Spinal cord (tissue), 10 donors: Measurements from ENCODE around the gene EPB42. TPM values are rescaled to one million over a fixed set of nuclear protein-coding genes. Genes with fewer than 3 reads are reported as not detected.
"Not testable (repeated sequence)": the region's sequence is repeated elsewhere in the genome, so short reads cannot be mapped to it uniquely, and the experiment has no call there.

Source experiments
- DNase-seq, 6 donors: peaks; one replicate each; pipeline versions ENCODE4 v3.0.0 to v3.0.0-alpha.2; 2013 to 2015; ENCODE audit warnings: low spot score in 6 of 6, low read depth in 4 of 6
- H3K27ac ChIP-seq: one replicate; pipeline ENCODE4 v1.5.1; 2013; ENCODE audit warnings: low read depth, low read length, control low read depth
- H3K27me3 ChIP-seq: one replicate; pipeline ENCODE4 v1.6.1; 2013; ENCODE audit warnings: low read length; ENCODE audit not compliant: control insufficient read depth, insufficient read depth
- H3K36me3 ChIP-seq: one replicate; pipeline ENCODE4 v1.6.1; 2013; ENCODE audit warnings: low read length; ENCODE audit not compliant: control insufficient read depth, insufficient read depth
- H3K4me1 ChIP-seq: one replicate; pipeline ENCODE4 v1.6.1; 2013; ENCODE audit warnings: low read length; ENCODE audit not compliant: control insufficient read depth, insufficient read depth
- H3K4me3 ChIP-seq: one replicate; pipeline ENCODE4 v1.5.1; 2013; ENCODE audit warnings: low read depth, low read length, control low read depth
- H3K9me3 ChIP-seq: one replicate; pipeline ENCODE4 v1.6.1; 2013; ENCODE audit warnings: low read length; ENCODE audit not compliant: control insufficient read depth, insufficient read depth
- WGBS: methylation state at CpG from one replicate; pipeline ENCODE4 v1.1.5; 2013; ENCODE audit warnings: missing lambda C conversion rate; ENCODE audit not compliant: insufficient coverage; 5-methylcytosine and 5-hydroxymethylcytosine counted together
- polyA plus RNA-seq, 2 donors: library from polyadenylated mRNA; unstranded; fragments of 120-200 nt; gene quantifications; one replicate each; pipeline ENCODE4 v1.2.1, GENCODE V29; 2013; ENCODE audit not compliant: insufficient read length in 2 of 2
- total RNA-seq, 2 donors: library from RNA; depleted of rRNA in 1 of 2; stranded (reverse); fragments of 120-200 nt in 1 of 2; fragments of >200 nt in 1 of 2; gene quantifications; one replicate each; pipeline versions ENCODE4 v1.2.3 to v1.2.4, GENCODE V29; 2013 to 2014
- donor health status: healthy.

The EPB42 gene
- total and polyA plus RNA-seq, 4 donors, result 1.2 to 9.5 (median 3.4) TPM

DNA sequence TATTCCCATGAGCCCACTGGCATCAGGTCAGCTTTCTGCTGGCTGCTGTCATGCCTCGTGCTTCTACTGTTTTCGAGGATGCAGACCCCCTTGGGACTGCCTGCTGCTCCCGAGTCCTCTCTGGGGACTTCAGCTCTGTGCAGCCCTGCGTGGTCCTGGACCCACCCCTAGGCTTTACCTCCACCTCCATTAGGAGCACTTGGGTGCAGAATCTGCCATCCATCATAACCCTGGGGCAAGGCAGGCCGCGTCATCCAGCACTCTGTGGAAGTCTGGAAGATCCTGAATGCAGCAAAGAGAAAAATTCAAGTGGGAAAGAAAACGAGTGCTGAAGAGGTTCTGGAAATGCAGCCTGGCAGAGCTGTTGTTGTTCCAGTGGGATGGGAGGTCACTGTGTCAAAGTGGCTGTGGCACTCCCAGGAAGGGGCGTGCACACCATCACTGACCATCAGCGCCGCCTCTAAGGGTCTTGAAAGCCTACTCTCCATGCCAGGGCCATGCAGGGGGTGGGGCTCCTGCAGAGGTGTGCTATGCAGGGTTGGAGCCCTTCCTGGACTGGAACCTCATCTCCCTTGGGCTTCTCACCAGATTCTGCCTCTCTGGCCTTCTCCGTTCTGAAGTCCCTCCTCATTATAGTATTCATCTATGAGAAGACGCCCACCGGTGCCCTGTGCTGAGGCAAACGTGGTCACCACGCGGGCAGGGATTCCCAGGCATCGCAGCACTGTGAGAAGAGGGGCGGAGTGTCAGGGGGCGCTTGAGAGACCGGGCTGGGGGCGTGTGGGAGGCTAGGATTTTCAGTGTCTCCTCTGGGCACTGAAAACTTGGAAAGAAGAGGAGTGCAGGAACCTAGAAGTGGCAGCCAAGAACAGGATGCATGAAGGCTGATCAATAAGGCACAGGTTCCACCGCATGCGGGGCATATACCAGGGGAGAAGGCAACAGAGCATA, 12.5 kb downstream of the EPB42 start:
- Histone ChIP-seq H3K27me3 (no peaks in the 10 kb centered on the region), H3K36me3 (no peaks in the 10 kb centered on the region), H3K4me3 (no peak overlapping the region), H3K9me3 (no peaks in the 10 kb centered on the region), H3K27ac (no peak overlapping the region), H3K4me1 (no peaks in the 10 kb centered on the region)
- DNase-seq, result no peak
- whole genome bisulfite sequencing, result 72% methylated on average over 22 of the region's 23 CpGs

DNA sequence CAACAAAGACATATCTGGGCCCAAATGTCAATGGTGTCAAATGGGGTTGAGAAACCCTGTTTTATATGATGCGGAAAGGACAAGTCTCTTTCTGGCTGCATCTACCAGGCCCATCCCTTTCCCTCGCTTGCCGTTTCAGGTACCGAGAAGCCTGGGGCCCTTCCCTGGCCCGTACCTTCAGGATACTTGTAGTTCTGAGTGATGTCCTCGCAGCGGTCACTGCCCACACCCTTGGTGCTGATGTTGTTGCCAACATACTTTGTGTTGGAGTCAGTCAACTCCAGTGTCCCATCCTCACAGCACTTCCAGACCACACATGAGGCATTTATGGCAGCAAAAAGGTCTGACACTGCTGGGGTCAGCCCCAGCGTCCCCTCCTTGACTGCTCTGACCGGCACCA, 13.8 kb downstream of the EPB42 start:
- 93% methylated on average over 3 of the region's 9 CpGs for WGBS

DNA sequence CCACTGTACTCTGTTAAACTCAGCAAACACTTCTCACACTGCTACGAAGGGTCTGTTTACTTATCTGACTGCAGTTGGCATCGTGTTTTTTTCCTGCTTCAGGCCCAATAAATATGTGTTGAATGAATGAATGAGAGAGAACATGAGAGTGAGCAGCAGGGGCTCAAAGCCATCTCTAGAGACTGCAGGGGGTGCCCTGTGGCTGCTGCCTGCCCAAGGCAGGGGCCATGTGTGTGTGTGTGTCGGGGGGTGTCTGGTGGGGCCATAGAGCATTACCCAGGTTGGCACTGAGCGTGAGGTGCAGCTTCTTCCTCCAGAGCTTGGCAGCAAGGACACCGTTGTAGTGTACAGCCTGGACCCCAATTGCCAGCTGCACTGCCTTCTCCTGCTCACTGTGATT, 14.8 kb downstream of the EPB42 start:
- no peak overlapping the region for H3K27ac ChIP-seq
- no peaks in the 10 kb centered on the region for H3K4me1 ChIP-seq
- H3K27me3 ChIP-seq, result no peaks in the 10 kb centered on the region
- no peaks in the 10 kb centered on the region for H3K9me3 ChIP-seq
- no peak for DNase-seq
- H3K4me3 ChIP-seq, result no peak overlapping the region
- H3K36me3 ChIP-seq, result no peaks in the 10 kb centered on the region
- WGBS, result 82% methylated on average over 4 of the region's 5 CpGs

More for the DNA sequence above, 13.8 kb downstream of the EPB42 start:
- Histone ChIP-seq H3K27ac (no peak overlapping the region), H3K36me3 (no peaks in the 10 kb centered on the region), H3K27me3 (no peaks in the 10 kb centered on the region), H3K9me3 (no peaks in the 10 kb centered on the region), H3K4me3 (no peak overlapping the region), H3K4me1 (no peaks in the 10 kb centered on the region)
- DNase-seq, result no peak

DNA sequence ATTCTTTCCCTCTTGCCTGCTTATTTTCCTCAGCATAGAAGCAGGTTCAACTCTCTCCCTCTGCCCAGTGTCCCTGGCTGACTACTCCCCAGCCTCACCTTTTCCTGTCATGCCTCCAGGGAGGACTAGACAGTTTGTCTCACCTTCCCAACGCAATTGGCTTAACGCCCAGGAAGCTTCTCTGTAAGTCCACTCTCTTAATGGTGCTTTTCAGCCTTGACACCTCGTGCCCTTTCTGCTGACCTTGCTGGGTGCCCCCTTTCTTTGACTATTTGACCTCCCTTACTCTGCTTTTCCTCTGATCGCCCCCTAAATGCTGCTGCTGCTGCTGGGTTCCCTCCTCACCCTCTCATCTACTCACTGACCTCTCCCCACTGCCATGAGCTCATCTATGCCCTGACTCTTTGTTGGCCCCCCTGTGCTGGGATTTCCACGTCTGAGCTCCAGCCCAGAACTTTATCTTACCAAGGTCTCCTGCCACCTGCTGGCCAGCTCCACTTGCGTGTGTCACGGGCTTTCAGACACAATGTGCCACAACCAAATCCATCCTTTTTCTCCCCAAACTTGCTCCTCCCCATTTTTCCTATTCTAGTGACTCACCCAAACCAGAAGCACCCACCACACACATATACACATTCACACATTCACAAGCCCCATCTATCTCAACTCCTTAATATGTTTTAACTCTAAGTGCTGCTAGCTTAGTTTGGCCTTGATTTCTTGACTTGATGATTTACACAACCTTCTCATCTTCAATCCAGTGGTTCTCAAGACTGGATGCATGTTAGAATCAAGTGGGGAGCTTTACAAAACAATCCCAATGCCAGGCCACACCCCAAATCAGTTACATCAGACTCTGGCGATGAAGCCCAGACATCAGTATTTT, 16.6 kb downstream of the EPB42 start:
- H3K4me3 ChIP-seq, result no peak overlapping the region
- no peaks in the 10 kb centered on the region for H3K4me1 ChIP-seq
- no peak overlapping the region for H3K27ac ChIP-seq
- H3K36me3 ChIP-seq, result no peaks in the 10 kb centered on the region
- DNase-seq, result peak in 2 of 6 donors; percentile 18 to 19
- no peaks in the 10 kb centered on the region for H3K27me3 ChIP-seq
- no peaks in the 10 kb centered on the region for H3K9me3 ChIP-seq
- 41% methylated on average over 8 of the region's 8 CpGs for WGBS

DNA sequence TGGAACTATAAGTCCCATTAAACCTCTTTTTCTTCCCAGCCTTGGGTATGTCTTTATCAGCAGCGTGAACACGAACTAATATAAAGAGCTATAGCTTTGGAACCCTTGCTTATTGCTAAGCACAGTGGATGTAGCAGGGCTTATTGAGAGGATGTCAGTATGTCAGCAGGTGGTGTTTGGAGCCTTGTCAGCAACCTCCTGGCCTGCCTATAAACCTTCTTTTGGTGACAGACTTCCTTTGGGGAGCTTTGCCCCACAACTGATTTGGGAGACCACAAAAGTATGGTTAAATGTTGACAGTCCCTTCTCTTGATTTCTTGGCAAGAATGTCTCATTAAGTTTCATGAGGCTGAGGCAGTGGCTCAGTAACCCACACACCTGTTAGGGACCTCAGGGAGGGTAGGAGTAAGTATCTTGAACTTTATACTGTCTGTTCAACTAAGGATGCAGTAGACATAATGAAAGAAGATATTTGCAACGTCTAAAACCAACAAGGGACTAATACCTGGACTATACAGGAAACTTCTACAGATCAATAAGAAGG, 20.8 kb downstream of the EPB42 start:
- Histone ChIP-seq H3K27me3 (no peaks in the 10 kb centered on the region), H3K36me3 (peaks cover 3% of the 10 kb centered on the region), H3K9me3 (no peaks in the 10 kb centered on the region), H3K4me3 (no peak overlapping the region), H3K27ac (no peak overlapping the region), H3K4me1 (no peaks in the 10 kb centered on the region)
- DNase-seq, result no peak
- 80% methylated on average over 2 of the region's 3 CpGs for WGBS

DNA sequence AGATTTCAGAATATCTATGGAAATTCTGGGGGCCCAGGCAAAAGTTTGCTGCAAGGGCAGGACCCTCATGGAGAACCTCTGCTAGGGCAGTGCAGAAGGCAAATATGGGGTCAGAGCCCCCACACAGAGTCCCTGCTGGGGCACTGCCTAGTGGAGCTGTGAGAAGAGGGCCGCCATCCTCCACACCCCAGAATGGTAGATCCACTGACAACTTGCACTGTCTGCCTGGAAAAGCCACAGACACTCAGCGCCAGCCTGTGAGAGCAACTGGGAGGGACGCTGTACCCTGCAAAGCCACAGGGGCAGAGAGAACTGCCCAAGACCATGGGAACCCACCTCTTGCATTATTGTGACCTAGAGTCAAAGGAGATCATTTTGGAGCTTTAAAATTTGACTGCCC, 21.8 kb downstream of the EPB42 start:
- Histone ChIP-seq H3K4me1 (no peaks in the 10 kb centered on the region), H3K4me3 (no peak overlapping the region), H3K9me3 (no peaks in the 10 kb centered on the region), H3K36me3 (peaks cover 3% of the 10 kb centered on the region), H3K27ac (no peak overlapping the region), H3K27me3 (no peaks in the 10 kb centered on the region)
- WGBS, result 94% methylated on average over 3 of the region's 3 CpGs
- DNase-seq, result no peak

DNA sequence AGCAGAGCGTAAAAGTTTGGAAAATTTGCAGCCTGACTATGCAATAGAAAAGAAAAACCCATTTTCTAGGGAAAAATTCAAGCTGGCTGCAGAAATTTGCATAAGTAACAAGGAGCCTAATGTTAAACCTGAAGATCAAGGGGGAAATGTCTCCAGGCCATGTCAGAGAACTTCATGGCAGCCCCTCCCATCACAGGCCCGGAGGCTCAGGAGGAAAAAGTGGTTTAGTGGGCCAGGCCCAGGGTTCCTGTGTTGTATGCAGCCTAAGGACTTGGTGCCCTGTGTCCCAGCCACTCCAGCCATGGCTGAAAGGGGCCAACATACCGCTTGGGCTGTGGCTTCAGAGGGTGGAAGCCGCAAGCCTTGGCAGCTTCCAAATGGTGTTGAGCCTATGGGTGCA, 22.3 kb downstream of the EPB42 start:
- not testable (repeated sequence) for H3K27me3 ChIP-seq, DNase-seq, H3K4me3 ChIP-seq, H3K9me3 ChIP-seq, H3K27ac ChIP-seq, H3K36me3 ChIP-seq, H3K4me1 ChIP-seq
- 98% methylated on average over 4 of the region's 4 CpGs for WGBS

DNA sequence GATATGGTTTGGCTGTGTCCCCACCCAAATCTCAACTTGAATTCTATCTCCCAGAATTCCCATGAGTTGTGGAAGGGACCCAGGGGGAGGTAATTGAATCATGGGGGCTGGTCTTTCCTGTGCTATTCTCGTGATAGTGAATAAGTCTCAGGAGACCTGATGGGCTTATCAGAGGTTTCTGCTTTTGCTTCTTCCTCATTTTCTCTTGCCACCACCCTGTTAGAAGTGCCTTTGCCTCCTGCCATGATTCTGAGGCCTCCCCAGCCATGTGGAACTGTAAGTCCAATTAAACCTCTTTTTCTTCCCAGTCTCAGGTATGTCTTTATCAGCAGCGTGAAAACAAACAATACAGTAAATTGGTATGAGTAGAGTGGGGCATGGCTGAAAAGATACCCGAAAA, 23.0 kb downstream of the EPB42 start:
- H3K4me1 ChIP-seq, H3K27ac ChIP-seq, H3K27me3 ChIP-seq, DNase-seq, H3K36me3 ChIP-seq, H3K4me3 ChIP-seq, H3K9me3 ChIP-seq: not testable (repeated sequence)
- 100% methylated on average over 2 of the region's 3 CpGs for WGBS

DNA sequence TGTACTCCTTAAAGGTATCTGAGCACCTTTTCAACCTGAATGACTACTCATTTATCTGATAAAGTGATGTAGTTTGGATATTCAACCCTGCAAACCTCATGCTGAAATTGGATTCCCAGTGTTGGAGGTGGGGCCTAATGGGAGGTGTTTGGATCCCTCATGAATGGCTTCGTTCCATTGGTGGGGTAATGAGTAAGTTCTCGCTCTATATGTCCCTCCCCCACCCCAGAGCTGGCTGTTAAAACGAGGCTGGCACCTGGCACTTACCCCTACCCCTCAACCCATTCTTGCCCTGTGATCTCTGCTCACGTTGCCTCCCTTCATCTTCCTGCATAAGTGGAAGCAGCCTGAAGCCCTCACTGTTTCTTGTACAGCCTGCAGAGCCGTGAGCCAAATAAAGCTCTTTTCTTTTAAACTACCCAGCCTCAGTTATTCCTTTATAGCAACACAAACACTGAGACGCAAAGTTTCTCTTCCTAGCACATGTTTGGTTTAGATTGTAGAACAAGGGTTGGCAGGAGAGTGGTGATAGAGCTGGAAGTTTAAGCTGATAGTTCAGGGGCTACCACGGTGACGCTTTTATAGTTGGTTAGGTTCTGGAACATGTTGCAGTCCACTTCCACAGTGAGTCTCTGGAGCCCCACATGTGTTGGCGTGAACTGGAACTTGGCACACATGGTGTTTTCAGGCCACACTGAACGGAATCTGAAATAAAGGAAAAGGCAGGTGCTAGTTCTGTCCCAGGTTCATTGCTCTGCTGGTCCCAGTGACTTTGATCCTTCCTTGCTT, 23.9 kb downstream of the EPB42 start:
- WGBS, result 87% methylated on average over 7 of the region's 10 CpGs
- Histone ChIP-seq H3K36me3 (peaks cover 7% of the 10 kb centered on the region), H3K27me3 (no peaks in the 10 kb centered on the region), H3K9me3 (no peaks in the 10 kb centered on the region), H3K27ac (no peak overlapping the region), H3K4me3 (no peak overlapping the region), H3K4me1 (no peaks in the 10 kb centered on the region)
- DNase-seq, result no peak
